IPS-15b (cell line): ENCODE results near the gene PLXNA2.

ENCODE experiments used
- H3K27me3 ChIP-seq: one replicate; pipeline ENCODE4 v1.6.1; 2013; ENCODE audit warnings: low read length; ENCODE audit not compliant: control insufficient read depth, insufficient read depth
- H3K36me3 ChIP-seq: one replicate; pipeline ENCODE4 v1.6.1; 2013; ENCODE audit warnings: low read length; ENCODE audit not compliant: control insufficient read depth, insufficient read depth
- H3K4me1 ChIP-seq: one replicate; pipeline ENCODE4 v1.6.1; 2013; ENCODE audit warnings: mild to moderate bottlenecking, low read length; ENCODE audit not compliant: control insufficient read depth, insufficient read depth
- H3K4me3 ChIP-seq: one replicate; pipeline ENCODE4 v1.5.1; 2013; ENCODE audit warnings: low read depth, low read length
- H3K9ac ChIP-seq: one replicate; pipeline ENCODE4 v1.6.1; 2013; ENCODE audit warnings: low read depth, mild to moderate bottlenecking, low read length
- H3K9me3 ChIP-seq: one replicate; pipeline ENCODE4 v1.6.1; 2013; ENCODE audit warnings: mild to moderate bottlenecking, low read length; ENCODE audit not compliant: control insufficient read depth, insufficient read depth

Gene PLXNA2

GRCh38 chr1:208243967-208244916 lies at the start of gene PLXNA2:
PLXNA2 (minus strand) TSS chr1:208244384; CDS start chr1:208217922, 26,462 bp downstream.
- peak within 1 kb of the TSS; percentile 78 for H3K4me3 ChIP-seq
- no peaks in the 10 kb centered on the region for H3K9me3 ChIP-seq
- H3K27me3 ChIP-seq = peaks cover 78% of the 10 kb centered on the region
- no peak within 1 kb of the TSS for H3K9ac ChIP-seq
- peaks cover 7% of the 10 kb centered on the region for H3K4me1 ChIP-seq
- H3K36me3 ChIP-seq = no peaks in the 10 kb centered on the region

GRCh38 chr1:208292908-208293307 lies 48.7 kb upstream of the PLXNA2 start:
- Histone ChIP-seq H3K4me3 (no peak overlapping the region), H3K36me3 (no peaks in the 10 kb centered on the region), H3K4me1 (peaks cover 4% of the 10 kb centered on the region), H3K9ac (no peak overlapping the region), H3K27me3 (no peaks in the 10 kb centered on the region), H3K9me3 (no peaks in the 10 kb centered on the region)

- H3K9me3 ChIP-seq = no peaks in the 10 kb centered on the region
- H3K9ac ChIP-seq = no peak overlapping the region
- H3K4me1 ChIP-seq = peaks cover 4% of the 10 kb centered on the region
- no peaks in the 10 kb centered on the region for H3K36me3 ChIP-seq
- no peaks in the 10 kb centered on the region for H3K27me3 ChIP-seq
- no peak overlapping the region for H3K4me3 ChIP-seq
These were observed 47.9 kb upstream of the PLXNA2 start for GRCh38 chr1:208291923-208292711.

GRCh38 chr1:208291129-208291528 lies 46.9 kb upstream of the PLXNA2 start:
- Histone ChIP-seq H3K9ac (no peak overlapping the region), H3K4me1 (peaks cover 4% of the 10 kb centered on the region), H3K4me3 (no peak overlapping the region), H3K9me3 (no peaks in the 10 kb centered on the region), H3K27me3 (no peaks in the 10 kb centered on the region), H3K36me3 (no peaks in the 10 kb centered on the region)

- no peak overlapping the region for H3K9ac ChIP-seq
- H3K9me3 ChIP-seq = no peaks in the 10 kb centered on the region
- no peaks in the 10 kb centered on the region for H3K36me3 ChIP-seq
- H3K4me3 ChIP-seq = no peak overlapping the region
- no peaks in the 10 kb centered on the region for H3K27me3 ChIP-seq
- no peaks in the 10 kb centered on the region for H3K4me1 ChIP-seq
These were observed 45.5 kb upstream of the PLXNA2 start for GRCh38 chr1:208289716-208290115.

GRCh38 chr1:208288495-208288894 lies 44.3 kb upstream of the PLXNA2 start:
- Histone ChIP-seq H3K9me3 (no peaks in the 10 kb centered on the region), H3K4me1 (no peaks in the 10 kb centered on the region), H3K27me3 (no peaks in the 10 kb centered on the region), H3K9ac (no peak overlapping the region), H3K4me3 (no peak overlapping the region), H3K36me3 (no peaks in the 10 kb centered on the region)

GRCh38 chr1:208280681-208281450 lies 36.7 kb upstream of the PLXNA2 start:
- Histone ChIP-seq H3K36me3 (no peaks in the 10 kb centered on the region), H3K4me1 (peaks cover 12% of the 10 kb centered on the region), H3K9ac (no peak overlapping the region), H3K27me3 (peaks cover 7% of the 10 kb centered on the region), H3K4me3 (no peak overlapping the region), H3K9me3 (no peaks in the 10 kb centered on the region)

- H3K4me1 ChIP-seq = peaks cover 12% of the 10 kb centered on the region
- H3K27me3 ChIP-seq = peaks cover 7% of the 10 kb centered on the region
- H3K9me3 ChIP-seq = no peaks in the 10 kb centered on the region
- no peak overlapping the region for H3K4me3 ChIP-seq
- H3K9ac ChIP-seq = no peak overlapping the region
- H3K36me3 ChIP-seq = no peaks in the 10 kb centered on the region
These were observed 35.8 kb upstream of the PLXNA2 start for GRCh38 chr1:208279826-208280588.

- Histone ChIP-seq H3K4me1 (peaks cover 12% of the 10 kb centered on the region), H3K9me3 (no peaks in the 10 kb centered on the region), H3K36me3 (no peaks in the 10 kb centered on the region), H3K27me3 (peaks cover 7% of the 10 kb centered on the region), H3K9ac (no peak overlapping the region), H3K4me3 (no peak overlapping the region)
These were observed 34.5 kb upstream of the PLXNA2 start for GRCh38 chr1:208278638-208279037.

GRCh38 chr1:208276757-208277435 lies 32.7 kb upstream of the PLXNA2 start:
- H3K27me3 ChIP-seq = peaks cover 6% of the 10 kb centered on the region
- H3K9ac ChIP-seq = no peak overlapping the region
- H3K36me3 ChIP-seq = no peaks in the 10 kb centered on the region
- H3K4me3 ChIP-seq = no peak overlapping the region
- H3K9me3 ChIP-seq = no peaks in the 10 kb centered on the region
- peaks cover 12% of the 10 kb centered on the region for H3K4me1 ChIP-seq
